Measurements from ENCODE around the gene CCDC201. TPM values are rescaled to one million over a fixed set of nuclear protein-coding genes. Genes with fewer than 3 reads are reported as not detected.
A peak's percentile ranks its signal among the peaks of the same experiment; 100 is the strongest.
"Not testable (repeated sequence)": the region's sequence is repeated elsewhere in the genome, so short reads cannot be mapped to it uniquely, and the experiment has no call there.

CCDC201 gene
- polyA plus RNA-seq, 2 of the 4 experiments (the other 2 are of a cell fraction), result 0.03 TPM; not detected in 1

DNA sequence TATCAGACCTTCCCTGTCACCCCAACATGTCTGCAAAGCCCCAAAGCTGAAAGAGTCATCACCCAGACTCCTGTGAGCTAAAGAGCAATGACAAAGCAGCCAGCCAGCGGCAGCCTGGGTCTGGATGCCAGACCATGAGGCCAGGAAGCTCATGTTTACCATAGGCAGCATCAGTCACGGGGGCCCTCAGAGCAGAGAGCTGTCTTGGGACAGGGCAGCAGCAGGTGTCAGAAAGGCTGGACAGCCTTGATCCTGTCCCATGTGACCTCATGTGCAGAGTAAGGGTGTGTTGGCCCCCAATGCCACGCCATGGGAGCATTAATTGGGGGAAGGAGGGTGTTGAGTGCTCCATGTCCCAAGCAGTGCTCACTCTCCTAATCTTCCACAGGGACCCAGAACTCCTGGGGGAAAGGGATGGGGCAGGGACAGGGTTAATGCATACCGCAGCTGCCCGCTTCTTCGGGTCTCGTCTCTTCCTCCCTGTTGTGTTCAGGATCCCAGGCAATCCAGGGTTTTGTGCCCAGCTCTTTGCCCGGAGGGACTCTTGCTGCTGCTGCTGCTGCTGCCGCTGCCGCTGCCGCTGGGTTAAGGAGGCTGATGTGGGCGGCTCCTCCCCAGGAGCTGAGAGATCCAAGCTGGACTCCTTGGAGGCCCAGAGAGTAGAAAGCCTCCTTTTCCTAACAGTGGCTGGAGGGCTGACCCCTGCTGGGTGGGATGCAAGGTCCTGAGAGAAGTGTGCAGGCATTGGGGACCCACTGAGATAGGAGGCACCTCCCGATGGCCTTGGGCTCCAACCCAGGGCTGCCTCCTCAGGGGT lies 7.1 kb downstream of the CCDC201 start:
- Histone ChIP-seq H3K4me2 (no peak overlapping the region), H3K9me3 (no peaks in the 10 kb centered on the region), H3K27ac (no peak overlapping the region), H3K4me1 (peaks cover 10% of the 10 kb centered on the region; the same call in 2 of the 3 replicates), H3K4me3 (no peak overlapping the region)
- ChIA-PET CTCF (interaction anchor here (1.0 to 1.2 kb wide), 2 partner anchors 11 to 202 kb away, joined by 4 read pairs; no protein-coding TSS in a partner anchor), POLR2A (no interaction called here)
- 87% methylated on average over 11 of the region's 13 CpGs for WGBS (ENCODE audit: missing lambda C conversion rate)
- ATAC-seq (no peak), FAIRE-seq (no peak), DNase-seq (ENCODE audit: low read depth in 1 of 2, low spot score in 1 of 2) (no peak)
- TF ChIP-seq SMC3 (IDR thresholded peaks at IDR 0.05) (no peak), HOXB5 (CRISPR knock-in tag; IDR thresholded peaks at IDR 0.05) (no peak), HDAC2 (IDR thresholded peaks at IDR 0.05) (no peak), CEBPB (IDR thresholded peaks at IDR 0.05) (no peak), ZFP36 (IDR thresholded peaks at IDR 0.05; ENCODE audit: borderline replicate concordance, partially characterized antibody) (no peak), RFX5 (IDR thresholded peaks at IDR 0.05) (no peak), TP53 (CRISPR knock-in tag; IDR thresholded peaks at IDR 0.05) (no peak), MYC (IDR thresholded peaks at IDR 0.05; ENCODE audit: borderline replicate concordance, low read length) (no peak), JUNB (IDR thresholded peaks at IDR 0.05) (no peak)
- TF ChIP-seq, protein P1, sequence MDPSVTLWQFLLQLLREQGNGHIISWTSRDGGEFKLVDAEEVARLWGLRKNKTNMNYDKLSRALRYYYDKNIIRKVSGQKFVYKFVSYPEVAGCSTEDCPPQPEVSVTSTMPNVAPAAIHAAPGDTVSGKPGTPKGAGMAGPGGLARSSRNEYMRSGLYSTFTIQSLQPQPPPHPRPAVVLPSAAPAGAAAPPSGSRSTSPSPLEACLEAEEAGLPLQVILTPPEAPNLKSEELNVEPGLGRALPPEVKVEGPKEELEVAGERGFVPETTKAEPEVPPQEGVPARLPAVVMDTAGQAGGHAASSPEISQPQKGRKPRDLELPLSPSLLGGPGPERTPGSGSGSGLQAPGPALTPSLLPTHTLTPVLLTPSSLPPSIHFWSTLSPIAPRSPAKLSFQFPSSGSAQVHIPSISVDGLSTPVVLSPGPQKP (IDR thresholded peaks at IDR 0.05; ENCODE audit: low read depth, low read length), result no peak

DNA sequence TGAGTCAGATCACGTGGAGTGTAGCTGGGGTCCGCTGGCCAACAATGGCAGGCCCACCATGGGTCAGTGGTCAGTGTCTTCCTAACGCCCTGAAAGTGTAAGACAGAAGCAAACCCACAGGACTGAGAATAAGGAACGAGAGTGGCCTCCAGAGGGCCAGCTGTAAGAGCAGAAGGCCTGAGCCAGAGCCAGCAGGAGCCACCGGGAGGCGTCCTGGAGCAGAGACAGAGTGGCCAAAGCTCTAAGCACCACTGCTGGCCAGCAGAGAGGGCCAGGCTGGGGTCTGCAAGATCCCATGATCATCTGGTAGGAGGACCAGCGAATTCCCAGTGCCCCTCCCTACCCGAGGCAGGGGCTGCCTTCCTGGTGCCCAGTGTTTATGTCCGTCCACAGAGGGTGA lies 9.2 kb downstream of the CCDC201 start:
- Histone ChIP-seq H3K4me3 (no peak overlapping the region), H3K4me2 (no peak overlapping the region), H3K4me1 (no peaks in the 10 kb centered on the region; the same call in 2 of the 3 replicates), H3K27ac (no peak overlapping the region), H3K9me3 (no peaks in the 10 kb centered on the region)
- WGBS (ENCODE audit: missing lambda C conversion rate), result 29% methylated on average over 8 of the region's 9 CpGs
- TF ChIP-seq RAD21 (conservative IDR thresholded peaks at IDR 0.05 in 1 of 2, IDR thresholded peaks at IDR 0.05 in 1 of 2), result peak in 1 of 2 experiments; percentile 12; a peak in 1 of 5 replicates
- TF ChIP-seq ESRRA (IDR thresholded peaks at IDR 0.05; ENCODE audit: borderline replicate concordance, low read length), result no peak
- no peak for TF ChIP-seq CEBPB (IDR thresholded peaks at IDR 0.05)
- DNase-seq (ENCODE audit: low read depth in 1 of 2, low spot score in 1 of 2) (no peak), FAIRE-seq (no peak), ATAC-seq (peak; percentile 68 to 81; a peak in 4 of 6 replicates)
- ChIA-PET CTCF (interaction anchor here (0.9 to 1.5 kb wide), 5 partner anchors 8 to 1237 kb away, joined by 3 to 4 read pairs (median 3); no protein-coding TSS in a partner anchor), POLR2A (no interaction called here)

DNA sequence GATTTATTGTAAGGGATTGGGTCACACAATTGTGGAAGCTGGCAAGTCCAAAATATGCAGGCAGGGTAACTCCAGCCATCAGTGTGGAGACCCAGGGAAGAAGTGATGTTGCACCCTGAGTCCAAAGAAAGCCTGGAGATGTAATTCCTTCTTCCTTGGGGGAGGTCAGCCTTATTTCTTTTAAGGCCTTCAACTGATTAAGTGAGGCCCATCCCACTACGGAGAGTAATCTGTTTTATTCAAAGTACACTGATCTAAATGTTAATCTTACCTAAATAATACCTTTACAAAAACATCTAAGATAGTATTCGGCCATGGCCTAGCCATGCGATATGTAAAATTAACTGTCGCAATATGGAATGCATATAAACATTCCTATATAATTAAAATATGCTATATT lies 16.0 kb downstream of the CCDC201 start:
- WGBS (ENCODE audit: missing lambda C conversion rate), result 75% methylated on average over 4 of the region's 4 CpGs
- POLR2A ChIA-PET; DNase-seq (ENCODE audit: low read depth in 1 of 2, low spot score in 1 of 2); ATAC-seq; H3K27ac ChIP-seq; H3K4me1 ChIP-seq; FAIRE-seq; H3K9me3 ChIP-seq; H3K4me3 ChIP-seq; H3K4me2 ChIP-seq: not testable (repeated sequence)
- CTCF ChIA-PET, result interaction anchor here (1.3 kb wide), 1 partner anchor 703 kb away, joined by 7 read pairs; no protein-coding TSS in a partner anchor

DNA sequence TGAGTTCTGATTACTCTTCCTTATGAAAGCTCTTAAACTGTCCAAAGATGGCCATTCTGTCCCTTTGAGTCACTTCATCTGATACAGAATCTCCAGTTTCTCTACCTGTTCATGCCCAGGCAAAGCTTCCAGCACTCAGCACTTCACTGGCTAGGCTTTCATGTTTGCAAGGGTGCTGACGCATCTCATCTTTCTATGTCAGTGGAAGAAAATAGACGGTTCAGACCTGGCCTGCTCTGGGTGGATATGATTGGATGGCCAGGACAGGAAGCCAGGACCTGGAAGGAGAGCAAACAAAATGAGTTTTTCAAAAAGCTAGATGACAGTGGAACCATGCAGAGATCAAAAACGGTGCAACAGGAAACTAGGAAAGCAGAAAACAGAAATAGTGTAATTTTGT lies 17.2 kb downstream of the CCDC201 start:
- H3K27ac ChIP-seq; H3K9me3 ChIP-seq; FAIRE-seq; H3K4me2 ChIP-seq; POLR2A ChIA-PET; H3K4me1 ChIP-seq; H3K4me3 ChIP-seq; DNase-seq (ENCODE audit: low read depth in 1 of 2, low spot score in 1 of 2): not testable (repeated sequence)
- peak in 1 of 2 experiments; percentile 19; a peak in 1 of 6 replicates for ATAC-seq
- CTCF ChIA-PET, result interaction anchor here (0.6 to 2.1 kb wide), 2 partner anchors 14 to 43 kb away, joined by 4 to 6 read pairs; no protein-coding TSS in a partner anchor
- 17% methylated on average over 3 of the region's 3 CpGs for WGBS (ENCODE audit: missing lambda C conversion rate)

DNA sequence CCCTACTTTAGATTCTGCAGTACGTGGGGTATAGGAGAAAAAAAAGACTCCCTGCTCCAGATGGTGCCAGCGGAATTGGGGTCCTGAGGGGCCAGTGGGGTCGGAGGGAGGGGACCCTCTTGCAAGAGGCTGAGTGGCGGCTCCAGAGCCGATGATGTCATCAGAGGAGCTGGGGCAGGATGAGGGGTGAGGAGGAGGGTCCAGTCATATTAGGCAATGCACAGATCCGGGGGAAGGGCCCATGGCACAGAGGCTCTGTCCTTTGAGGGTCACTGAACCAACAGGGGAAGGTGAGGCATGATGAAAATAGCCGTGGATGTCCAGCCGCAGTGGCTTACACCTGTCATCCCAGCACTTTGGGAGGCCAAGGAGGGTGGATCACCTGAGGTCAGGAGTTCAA lies 19.4 kb downstream of the CCDC201 start:
- WGBS (ENCODE audit: missing lambda C conversion rate), result 46% methylated on average over 8 of the region's 8 CpGs

DNA sequence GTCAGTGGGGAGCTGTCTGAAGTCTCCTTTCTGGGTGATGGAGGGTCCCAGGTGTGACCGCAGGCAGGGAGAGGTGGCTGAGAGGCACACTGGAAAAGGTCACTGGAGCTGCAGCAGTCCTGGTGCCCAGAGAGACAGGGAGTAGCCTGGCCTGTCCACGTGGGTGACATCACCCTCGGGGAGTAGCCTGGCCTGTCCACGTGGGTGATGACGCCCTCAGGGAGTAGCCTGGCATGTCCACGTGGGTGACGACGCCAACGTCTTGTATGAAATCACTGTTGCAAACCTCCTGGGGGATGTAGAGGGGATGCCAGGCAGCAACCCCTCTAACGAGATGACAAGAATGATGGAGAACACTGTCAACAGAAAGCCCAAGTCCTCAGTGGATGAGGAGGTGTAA lies 19.9 kb downstream of the CCDC201 start:
- WGBS (ENCODE audit: missing lambda C conversion rate), result 56% methylated on average over 8 of the region's 10 CpGs
- H3K9me3 ChIP-seq; H3K4me2 ChIP-seq; H3K27ac ChIP-seq; DNase-seq (ENCODE audit: low read depth in 1 of 2, low spot score in 1 of 2); POLR2A ChIA-PET; H3K4me1 ChIP-seq; H3K4me3 ChIP-seq; FAIRE-seq: not testable (repeated sequence)
- CTCF ChIA-PET, result interaction anchor here (2.3 kb wide), 1 partner anchor 1328 kb away, joined by 6 read pairs; no protein-coding TSS in a partner anchor
- peak; percentile 74 to 90; a peak in 5 of 6 replicates for ATAC-seq

More for the DNA sequence above, 19.4 kb downstream of the CCDC201 start:
- H3K4me2 ChIP-seq; ATAC-seq; H3K27ac ChIP-seq; DNase-seq (ENCODE audit: low read depth in 1 of 2, low spot score in 1 of 2); H3K9me3 ChIP-seq; H3K4me1 ChIP-seq; H3K4me3 ChIP-seq; POLR2A ChIA-PET; FAIRE-seq: not testable (repeated sequence)
- CTCF ChIA-PET, result interaction anchor here (0.7 to 2.3 kb wide), 3 partner anchors 190 to 1327 kb away, joined by 3 to 11 read pairs (median 6); no protein-coding TSS in a partner anchor

DNA sequence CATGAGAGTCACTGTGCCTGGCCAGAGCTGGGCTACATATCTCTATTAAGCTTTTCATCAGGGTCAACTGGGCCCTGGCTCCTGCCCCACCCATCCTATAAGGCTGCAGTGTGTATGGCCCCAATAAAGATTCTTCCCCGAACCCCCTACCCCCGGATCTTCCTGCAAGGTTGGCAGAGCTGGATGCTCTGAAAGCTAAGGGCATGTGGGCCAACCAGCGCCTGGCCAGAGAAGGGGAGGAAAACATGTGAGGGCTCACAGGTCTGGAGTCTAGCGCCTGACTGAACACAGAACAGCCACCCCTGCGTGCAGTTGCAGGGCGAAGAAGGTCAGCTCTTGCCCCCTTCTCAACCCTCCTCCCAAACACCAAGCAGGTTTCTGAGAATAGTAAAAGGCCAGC lies 24.1 kb downstream of the CCDC201 start:
- H3K4me1 ChIP-seq; DNase-seq (ENCODE audit: low read depth in 1 of 2, low spot score in 1 of 2); CTCF ChIA-PET; H3K9me3 ChIP-seq; H3K27ac ChIP-seq; H3K4me3 ChIP-seq; H3K4me2 ChIP-seq; ATAC-seq; FAIRE-seq; POLR2A ChIA-PET: not testable (repeated sequence)
- 74% methylated on average over 6 of the region's 6 CpGs for WGBS (ENCODE audit: missing lambda C conversion rate)

DNA sequence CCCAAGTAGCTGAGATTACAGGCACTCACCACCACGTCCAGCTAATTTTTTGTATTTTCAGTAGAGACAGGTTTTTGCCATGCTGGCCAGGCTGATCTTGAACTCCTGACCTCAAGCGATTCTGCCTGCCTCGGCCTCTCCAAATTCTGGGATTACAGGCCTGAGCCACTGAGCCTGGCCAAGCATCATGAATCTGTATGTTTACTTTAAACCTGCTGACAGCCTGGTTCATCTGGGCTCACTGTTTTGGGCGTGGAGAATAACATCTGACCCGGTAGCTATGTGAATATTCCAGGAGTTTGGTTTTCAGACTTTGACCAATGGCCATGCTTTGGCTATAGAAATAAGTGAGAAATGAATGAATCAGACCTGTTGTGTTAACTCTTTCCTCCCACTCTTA lies 26.3 kb downstream of the CCDC201 start:
- CTCF ChIA-PET, result interaction anchor here (1.1 kb wide), 1 partner anchor 11 kb away, joined by 3 read pairs; no protein-coding TSS in a partner anchor
- H3K9me3 ChIP-seq, FAIRE-seq, H3K4me2 ChIP-seq, H3K4me3 ChIP-seq, POLR2A ChIA-PET, H3K27ac ChIP-seq, H3K4me1 ChIP-seq: not testable (repeated sequence)
- ATAC-seq, result peak in 1 of 2 experiments; percentile 42; a peak in 3 of 6 replicates
- peak in 1 of 2 experiments; percentile 16 for DNase-seq (ENCODE audit: low read depth in 1 of 2, low spot score in 1 of 2)
- 38% methylated on average over 5 of the region's 5 CpGs for WGBS (ENCODE audit: missing lambda C conversion rate)

Data from A549 (cell line).